ENCODE measurements around the gene NKX6-2. TPM values are rescaled to one million over a fixed set of nuclear protein-coding genes. Genes with fewer than 3 reads are reported as not detected.
"Not testable (repeated sequence)": the region's sequence is repeated elsewhere in the genome, so short reads cannot be mapped to it uniquely, and the experiment has no call there.

NKX6-2 gene
- total RNA-seq, 1 donor from 2014 or later: not detected

DNA sequence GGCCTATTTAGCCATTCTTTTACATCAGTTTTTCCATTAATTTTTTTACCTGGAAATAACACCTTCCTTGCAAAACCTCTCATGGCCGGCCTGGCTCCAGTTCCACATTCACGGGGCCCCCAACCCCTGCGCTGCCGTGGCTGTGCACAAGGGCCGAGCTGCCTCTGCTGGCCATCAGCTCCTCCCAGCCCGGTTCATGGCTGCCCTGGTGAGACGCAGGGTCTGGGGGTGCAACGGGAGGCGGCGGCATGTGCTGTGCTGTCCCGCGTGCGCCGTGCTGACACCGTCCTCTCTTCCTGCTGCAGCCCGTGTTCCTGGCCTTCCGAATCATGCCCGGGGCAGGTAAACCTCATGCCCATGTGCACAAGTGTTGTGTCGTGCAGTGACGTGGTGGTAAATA is 4.4 kb downstream of the NKX6-2 start:
- no peak for DNase-seq (ENCODE audit: low read depth, low spot score)

DNA sequence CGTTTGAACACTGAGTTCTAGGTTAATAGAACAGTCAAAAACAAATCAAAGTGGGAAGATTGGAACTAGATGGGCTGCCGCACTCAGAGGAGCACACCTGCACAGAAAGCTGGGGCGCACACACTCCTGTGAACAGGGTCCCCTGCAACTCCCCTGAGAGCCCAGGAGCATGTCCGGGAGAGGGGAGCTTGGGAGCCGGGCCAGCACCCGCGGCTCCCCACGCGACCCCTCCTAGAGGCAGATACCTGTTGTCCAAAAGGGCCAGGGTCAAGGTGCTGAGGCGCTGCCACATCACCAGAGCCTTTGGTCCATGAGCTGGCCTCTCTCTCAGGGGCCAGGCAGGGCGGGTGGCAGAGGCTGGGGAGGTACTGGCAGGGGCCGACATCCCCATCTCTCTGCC is 5.6 kb downstream of the NKX6-2 start:
- no peak for DNase-seq (ENCODE audit: low read depth, low spot score)

DNA sequence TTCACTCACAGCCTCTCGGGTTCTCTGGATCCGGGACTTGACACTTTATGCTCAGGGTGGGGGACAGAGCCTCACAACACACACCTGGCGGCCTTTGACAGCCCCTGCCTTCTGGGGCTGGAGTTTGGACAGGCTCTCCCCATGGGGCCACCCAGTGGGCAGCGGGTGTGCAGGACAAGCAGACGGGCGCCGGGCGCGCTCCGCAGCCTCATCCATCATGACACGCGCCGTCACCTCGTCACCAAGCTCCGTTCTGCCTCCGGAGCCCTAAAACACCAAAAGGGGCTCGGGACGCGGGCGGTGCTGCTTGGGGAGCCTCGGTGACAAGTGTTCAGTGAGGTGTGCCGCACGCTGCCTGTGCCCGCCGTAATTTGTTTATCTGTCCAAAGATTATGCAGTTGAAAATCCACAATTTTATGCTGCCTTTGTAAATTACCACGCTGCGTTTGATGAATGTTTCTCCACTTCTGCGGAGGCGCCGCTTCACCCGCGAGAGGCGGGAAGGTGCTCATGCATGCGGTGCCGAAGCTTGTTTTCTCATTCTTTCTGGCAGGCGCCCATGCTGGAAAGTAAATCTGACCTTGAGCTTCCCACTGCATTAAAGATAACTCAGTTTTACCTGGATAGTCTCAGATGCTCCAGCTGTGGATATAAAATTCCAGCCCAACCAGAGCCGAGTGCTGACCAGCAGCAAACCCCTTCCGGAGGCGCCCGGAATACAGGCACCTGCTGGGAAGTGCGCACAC is 6.2 kb downstream of the NKX6-2 start:
- DNase-seq (ENCODE audit: low read depth, low spot score): no peak

DNA sequence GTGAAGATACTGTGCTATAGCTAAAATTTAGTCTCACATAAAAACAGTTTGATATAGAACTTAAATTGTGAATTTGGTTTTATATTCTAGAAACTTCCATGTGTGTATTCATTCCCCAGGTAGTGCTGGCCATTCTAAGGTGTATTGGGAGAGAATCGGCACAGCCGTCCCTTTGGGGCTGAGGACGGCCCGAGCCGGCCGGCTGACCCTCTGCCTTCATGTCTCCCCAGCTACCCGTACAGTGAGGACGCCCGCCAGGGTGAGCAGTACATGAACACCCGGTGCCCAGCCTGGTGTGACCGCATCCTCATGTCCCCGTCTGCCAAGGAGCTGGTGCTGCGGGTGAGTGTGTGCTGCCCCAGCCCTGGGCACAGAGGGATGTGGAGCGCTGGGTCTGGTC is 8.5 kb downstream of the NKX6-2 start:
- no peak for DNase-seq (ENCODE audit: low read depth, low spot score)

DNA sequence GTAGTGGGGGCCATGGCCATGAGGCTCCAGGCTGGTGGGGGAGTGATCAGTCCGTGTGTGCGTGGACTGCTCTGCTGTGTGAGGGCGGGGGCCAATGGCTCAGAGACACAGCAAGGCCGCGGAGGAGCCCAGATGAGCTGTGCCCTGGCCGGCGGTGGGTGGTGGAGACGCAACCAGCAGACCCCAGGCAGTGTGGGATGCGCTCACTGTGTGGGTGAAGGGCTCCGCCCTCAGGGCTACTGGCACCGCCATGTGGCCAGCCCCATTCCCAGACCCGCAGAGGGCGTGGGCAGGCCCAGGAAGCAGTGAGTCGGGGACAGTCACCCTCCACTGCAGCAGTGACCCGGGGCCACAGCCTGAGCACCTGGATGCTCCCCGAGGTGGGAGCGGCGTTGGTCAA is 9.1 kb downstream of the NKX6-2 start:
- DNase-seq (ENCODE audit: low read depth, low spot score): no peak

DNA sequence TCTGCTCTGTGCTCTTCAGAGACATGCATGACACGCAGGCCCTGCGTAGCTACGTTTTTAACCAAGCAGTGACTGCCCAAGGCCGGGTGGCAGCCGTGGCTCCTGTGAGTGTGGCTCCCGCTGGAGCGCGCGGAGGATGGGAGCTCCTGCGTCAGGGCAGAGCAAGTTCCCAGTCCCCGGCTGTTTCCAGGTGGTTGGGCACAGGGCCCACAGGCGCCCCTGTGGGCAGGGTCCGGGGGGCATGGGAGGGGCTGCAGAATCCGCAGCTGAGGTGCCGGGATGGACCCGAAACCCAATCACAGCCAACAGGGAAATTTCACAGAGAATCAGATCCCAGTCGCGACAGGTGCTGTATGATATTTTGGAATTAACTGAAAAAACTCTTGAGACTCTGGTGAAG is 9.8 kb downstream of the NKX6-2 start:
- DNase-seq (ENCODE audit: low read depth, low spot score): no peak

DNA sequence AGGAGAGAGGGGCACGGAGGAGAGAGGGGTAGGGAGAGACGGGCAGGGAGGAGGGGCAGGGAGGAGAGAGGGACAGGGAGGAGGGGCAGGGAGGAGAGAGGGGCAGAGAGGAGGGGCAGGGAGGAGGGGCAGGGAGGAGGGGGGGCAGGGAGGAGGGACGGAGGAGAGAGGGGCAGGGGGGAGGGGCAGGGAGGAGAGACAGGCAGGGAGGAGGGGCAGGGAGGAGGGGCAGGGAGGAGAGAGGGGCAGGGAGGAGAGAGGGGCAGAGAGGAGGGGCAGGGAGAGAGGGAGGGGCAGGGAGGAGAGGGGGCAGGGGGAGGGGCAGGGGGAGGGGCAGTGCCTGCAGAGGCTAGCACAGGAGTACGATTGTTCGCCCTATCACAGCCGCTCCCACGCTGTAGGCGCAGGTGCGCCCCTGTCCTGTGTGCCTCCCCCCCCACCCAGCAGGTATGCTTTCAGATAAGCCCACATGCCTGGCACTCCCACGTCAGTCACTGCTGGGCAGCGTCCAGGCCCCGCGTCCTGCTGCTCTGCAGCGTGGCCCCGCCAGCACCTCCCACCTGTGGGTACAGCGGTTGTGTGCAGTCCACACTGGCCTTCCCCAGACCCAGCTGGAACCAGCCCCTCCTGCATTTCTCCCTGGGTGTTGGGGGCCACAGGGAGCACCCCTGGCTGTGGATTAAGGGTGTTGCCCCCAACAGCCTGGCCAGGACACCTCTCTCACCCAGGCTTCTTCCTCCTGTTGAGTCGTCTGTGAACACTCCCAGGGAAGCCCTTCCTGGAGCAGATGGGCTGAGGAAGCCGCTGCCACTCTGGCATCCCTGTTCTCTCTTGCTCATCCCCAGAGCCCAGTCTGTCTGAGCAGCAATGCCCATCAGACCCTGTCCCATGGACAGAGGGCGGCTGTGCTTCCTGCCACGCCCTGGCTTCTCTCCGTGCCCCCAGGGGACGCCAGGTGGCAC is 10.8 kb downstream of the NKX6-2 start:
- no peak for DNase-seq (ENCODE audit: low read depth, low spot score)

DNA sequence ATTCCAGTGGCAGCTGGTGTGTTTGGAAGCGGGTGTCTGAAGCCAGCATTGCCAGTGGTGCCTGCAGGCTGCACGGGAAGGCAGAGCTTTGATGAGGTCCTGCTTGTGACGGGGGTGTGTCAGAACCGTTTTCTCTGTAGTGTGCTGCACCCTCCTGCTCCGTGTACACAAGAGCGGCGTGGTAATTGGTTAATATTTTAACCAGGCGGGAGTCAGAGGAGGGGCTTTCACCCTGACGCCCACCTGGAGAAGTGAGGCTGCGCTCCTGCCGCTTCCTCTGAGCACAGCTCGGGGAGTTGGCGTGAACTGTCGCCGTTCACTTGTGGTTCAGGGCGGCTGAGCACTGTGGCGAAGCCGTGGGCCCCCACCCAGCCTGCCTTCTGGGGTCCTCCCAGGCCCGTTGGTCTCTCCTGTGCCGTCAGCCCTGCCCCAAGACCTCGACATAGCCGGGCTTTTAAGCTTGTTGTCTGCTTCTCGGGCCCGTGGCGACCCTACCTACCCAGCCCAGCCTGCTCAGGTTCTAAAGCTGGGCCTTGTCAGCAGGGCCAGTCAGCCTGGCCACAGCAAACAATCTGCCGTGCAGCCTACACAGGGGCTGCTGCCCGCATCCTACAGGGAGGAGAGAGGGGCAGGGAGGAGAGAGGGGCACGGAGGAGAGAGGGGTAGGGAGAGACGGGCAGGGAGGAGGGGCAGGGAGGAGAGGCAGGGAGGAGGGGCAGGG is 11.6 kb downstream of the NKX6-2 start:
- no peak for DNase-seq (ENCODE audit: low read depth, low spot score)

DNA sequence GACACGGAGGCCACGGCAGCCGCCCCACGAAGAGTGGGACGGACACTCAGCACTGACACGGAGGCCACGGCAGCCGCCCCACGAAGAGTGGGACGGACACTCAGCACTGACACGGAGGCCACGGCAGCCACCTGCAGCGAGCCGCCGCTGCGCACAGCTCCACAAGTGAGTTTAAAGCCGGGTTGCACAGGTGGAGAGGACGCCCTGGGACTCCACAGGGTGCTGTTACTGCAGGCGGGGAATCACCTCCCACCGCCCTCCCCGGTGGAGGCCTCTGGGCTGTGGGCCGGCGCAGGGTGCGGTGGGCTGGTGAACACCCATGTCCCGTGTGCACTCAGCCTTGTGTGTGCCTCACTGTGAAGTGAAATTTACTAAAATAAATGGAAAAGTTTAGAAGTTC is 13.1 kb downstream of the NKX6-2 start:
- DNase-seq (ENCODE audit: low read depth, low spot score): not testable (repeated sequence)

DNA sequence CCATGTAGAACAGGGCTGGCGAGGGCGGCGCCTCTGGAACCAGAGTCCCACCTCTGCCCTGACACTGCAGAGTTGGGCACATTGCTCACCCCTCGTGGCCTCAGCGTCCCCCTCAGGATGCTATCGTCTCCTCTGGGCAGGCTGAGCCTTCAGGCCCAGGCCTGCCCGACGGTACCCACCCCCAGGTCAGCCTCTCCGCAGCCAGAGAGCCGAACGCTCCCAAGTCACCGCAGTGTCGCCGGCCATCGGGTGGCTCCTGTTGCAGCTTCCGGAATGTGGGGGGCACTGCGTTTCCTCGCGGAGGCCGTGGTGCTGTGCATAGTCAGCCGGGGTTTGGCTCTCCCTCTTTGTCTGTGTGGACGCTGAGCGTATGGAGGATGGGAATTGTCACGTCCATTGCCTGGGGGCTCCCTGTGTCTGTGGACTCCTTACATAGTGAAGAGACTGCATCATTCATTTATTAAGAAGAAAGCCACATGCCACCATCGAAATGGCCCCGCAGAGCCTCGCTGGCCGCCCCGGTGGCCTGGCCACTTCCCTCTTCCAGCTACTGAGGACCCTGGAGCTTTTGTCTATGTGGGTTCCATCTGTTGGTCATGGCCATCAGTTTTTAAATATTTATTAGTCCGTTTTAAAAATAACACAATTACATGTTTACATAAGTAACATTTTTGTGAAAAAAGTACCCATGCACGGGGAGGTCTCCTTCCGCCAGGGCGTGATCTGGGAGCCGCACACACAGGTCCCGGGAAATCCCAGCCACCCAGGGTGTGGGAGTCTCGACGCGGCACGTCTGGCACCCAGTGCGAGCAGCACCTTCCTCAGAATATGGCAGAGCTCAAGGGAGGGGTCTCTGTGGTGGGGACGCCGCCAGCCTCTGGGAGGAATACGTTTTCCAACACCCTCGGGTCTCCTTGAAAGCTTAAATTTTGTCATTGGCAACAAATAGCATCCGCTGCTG is 15.6 kb downstream of the NKX6-2 start:
- no peak for DNase-seq (ENCODE audit: low read depth, low spot score)

DNA sequence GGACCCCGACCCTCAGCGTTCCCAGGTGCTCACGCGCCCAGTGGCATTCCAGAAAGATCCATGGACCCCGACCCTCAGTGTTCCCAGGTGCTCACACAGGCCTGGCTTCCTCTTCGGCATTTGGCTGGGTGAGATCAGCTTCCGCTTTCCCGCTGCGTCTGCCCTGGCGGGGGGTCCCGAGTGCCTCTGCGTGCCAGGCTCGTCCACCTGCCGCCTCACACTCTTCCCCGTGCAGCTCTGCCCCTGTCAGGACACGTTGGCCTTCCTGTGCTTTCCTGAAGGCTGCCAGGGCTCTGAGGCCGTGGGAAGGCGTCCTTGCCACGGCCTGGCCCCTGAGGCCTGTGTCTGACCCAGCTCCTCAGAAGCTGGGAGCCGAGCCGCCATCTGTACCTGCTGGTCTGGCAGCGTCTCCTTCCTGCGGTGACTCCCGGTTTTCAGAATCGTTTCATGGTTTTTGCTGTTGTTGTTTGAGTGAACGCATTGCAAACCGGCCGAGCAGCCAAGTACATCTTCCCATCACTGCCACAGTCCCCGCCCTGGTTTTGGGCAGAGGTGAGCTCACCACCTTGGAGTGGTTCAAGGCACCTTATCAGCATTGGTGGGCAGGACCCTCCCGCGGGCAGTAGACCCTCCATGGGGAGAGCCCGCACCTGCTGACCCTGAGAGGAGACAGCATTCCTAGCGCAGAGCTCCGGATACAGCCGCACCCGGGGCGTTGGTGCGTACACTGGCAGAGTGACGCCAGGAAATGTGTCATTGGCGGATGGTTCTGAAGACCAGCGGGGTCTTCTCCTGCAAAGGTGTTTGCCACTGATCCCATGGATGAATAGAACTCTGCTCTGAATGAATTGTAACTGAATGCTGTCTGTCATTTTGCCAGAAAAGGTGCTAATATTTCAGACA is 17.4 kb downstream of the NKX6-2 start:
- DNase-seq (ENCODE audit: low read depth, low spot score): no peak

DNA sequence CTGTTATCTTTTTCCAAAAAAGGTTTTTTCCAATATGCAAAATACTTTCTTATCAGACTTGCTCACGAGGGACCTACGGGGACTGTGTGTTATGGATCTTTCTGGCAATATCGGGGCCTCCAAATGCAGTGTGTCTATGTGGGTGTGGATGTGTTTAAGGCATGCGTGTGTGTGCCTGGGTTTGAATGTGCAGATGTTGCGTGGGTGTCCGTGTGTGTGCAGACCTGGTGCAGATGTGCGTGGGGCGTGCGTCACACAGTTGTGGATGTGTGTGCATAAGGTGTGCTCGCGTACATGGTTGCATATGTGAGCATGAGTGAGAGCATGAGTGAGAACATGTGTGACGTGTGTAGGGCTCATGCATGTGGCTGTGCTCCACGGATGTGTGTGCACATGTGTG is 19.7 kb downstream of the NKX6-2 start:
- DNase-seq (ENCODE audit: low read depth, low spot score): no peak

DNA sequence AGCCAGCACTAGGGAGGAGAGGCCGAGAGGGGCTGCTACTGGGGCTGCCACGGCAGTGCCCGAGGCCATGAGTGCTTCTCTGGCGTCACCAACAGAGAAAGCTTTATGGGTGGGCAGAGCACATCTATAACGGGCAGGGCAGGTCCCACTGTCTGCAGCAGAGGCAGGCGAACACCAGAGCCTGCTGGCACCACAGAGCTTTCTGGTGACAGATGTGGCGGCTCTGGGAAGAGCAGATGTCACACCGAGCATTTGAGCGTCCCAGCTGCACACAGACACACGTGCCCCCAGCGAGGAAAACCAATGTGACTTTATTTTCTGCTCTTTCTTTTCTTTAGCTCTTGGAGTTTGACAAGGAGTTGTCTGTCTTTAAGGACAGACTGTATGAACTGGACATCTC is 20.5 kb downstream of the NKX6-2 start:
- no peak for DNase-seq (ENCODE audit: low read depth, low spot score)

DNA sequence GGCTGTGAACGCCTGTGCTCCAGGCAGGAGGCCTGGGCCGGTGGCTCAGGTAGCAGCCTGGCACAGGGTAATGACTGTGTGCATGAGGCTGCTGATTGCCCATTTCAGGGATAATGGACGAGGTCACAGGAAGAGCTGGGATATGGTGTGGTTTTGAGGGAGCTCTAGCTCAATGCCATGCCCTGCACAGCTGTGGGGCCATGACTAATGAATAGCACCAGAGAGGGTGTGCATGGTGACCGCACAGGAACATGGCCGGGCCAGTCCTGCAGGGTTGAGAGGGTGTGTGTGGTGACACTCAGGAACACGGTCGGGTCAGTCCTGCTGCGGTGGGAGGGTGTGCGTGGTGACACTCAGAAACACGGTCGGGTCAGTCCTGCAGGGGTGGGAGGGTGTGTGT is 21.8 kb downstream of the NKX6-2 start:
- DNase-seq (ENCODE audit: low read depth, low spot score): no peak

DNA sequence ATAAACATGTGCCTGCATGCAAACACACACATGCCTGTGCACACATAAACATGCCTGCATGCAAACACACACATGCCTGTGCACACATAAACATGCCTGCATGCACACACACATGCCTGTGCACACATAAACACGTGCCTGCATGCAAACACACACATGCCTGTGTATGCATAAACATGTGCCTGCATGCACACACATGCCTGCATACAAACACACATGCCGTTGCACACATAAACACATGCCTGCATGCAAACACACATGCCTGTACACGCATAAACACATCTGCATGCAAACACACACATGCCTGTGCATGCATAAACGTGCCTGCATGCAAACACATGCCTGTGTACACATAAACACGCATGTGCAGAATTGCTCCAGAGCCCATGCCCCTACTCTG is 22.4 kb downstream of the NKX6-2 start:
- DNase-seq (ENCODE audit: low read depth, low spot score): no peak

DNA sequence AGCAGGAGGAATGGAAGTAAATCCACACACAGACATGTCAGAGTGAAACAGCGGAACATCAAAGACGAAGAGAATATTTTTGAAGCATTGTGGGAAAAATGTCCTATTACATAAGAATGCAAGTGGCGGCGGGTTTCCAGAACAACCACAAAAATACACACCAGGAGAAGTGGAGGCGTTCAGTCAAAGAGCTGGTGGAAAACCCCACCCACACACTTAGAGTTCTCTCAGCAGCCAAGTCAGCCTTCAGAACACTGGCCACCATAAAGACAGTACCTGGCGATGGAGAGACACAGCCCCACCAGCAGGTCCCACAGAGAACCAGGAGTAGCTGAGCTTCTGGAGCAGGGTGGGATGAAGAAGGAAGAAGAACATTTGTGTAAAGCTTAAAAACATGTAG is 23.7 kb downstream of the NKX6-2 start:
- DNase-seq (ENCODE audit: low read depth, low spot score): no peak

DNA sequence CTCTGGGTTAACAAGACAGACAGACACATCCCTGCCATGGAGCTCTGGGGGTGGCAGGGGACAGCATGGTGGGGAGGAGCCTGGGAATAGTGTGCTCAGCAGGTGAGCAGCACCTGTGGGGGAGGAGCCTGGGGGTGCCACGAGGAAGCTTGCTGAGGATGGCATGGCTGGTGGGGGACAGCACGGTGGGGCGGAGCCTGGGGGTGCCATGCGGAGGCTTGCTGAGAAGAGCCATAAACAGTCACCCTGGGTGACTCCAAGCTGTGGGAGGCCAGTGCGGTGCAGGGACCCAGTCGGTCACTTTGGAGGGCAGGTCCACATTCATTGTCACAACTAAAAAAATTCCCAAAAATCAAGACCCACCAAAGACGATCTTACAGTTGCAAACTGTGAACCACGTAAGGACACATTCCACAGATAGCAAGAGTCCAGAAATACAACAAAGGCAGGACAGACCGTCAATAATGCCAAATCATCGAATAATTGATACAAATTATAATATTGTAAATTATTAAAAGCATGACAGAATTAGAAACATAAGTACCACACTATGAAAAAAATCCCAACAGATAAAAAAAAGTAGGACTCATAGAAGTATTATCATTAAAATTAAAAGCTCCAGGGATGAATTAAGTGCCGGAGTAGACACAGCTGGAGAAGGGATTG is 24.4 kb downstream of the NKX6-2 start:
- DNase-seq (ENCODE audit: low read depth, low spot score): no peak

DNA sequence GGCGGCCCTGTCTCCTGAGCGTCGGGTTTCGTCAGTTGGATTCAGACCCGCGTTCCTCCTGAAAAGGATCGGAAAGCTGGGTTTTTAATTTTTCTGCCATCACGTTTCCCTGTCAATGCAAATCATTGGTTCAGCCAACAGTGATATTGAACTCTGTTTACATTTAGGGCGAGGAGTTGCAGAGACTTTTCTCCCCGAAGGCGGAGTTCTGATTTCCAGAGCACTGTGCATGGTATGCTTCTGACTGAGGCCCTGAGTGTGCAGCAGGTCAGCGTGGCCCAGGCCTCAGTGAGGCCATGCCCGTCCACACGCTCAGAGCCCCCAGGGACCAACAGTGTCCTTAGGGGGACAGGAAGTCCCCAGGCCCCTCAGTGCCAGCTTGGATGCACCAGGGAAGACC is 27.1 kb downstream of the NKX6-2 start:
- no peak for DNase-seq (ENCODE audit: low read depth, low spot score)

DNA sequence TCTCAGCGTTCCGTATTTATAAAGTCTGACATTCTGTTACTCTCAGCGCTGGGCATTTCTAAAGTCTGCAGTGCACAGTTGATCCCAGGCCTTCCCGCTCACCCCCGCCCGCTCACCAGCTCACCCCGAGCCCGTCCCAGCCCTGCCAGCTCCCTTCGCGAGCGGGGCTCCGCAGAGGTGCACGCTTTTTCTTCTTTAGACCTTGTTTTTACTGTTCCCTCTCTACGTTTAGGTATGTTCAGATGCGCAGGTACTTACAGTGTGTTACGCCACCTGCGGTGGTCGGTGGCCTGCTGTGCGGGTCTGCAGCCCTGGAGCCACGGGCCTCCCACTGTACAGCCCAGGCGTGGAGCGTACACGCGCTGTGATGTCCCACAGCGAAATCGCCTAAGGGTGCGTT is 28.8 kb downstream of the NKX6-2 start:
- DNase-seq (ENCODE audit: low read depth, low spot score): no peak
